ENCODE results near the gene USP11.
A peak's percentile ranks its signal among the peaks of the same experiment; 100 is the strongest.

USP11 gene

GRCh38 chrX:47232803-47233332, at the start of gene USP11:
TSS of gene USP11 (plus strand) at chrX:47233009. CDS start at chrX:47233044, 35 bp downstream.
- peaks cover 3 to 6% of the 10 kb centered on the region in 2 donors for H3K36me3 ChIP-seq (ENCODE audit: control insufficient read depth in 2 of 2, insufficient read depth in 2 of 2, low read length in 2 of 2)
- H3K27me3 ChIP-seq (ENCODE audit: control insufficient read depth in 1 of 2, insufficient read depth in 2 of 2, low read length in 2 of 2): peaks cover 0 to 12% of the 10 kb centered on the region in 2 donors
- H3K9me3 ChIP-seq (ENCODE audit: control insufficient read depth in 2 of 2, low read length in 2 of 2): no peaks in the 10 kb centered on the region
- H3K9ac ChIP-seq (ENCODE audit: low read length in 2 of 2): peak within 1 kb of the TSS; percentile 89
- peak within 1 kb of the TSS; percentile 66 to 79 for H3K4me3 ChIP-seq (ENCODE audit: low read length in 2 of 2)
- peaks cover 5% of the 10 kb centered on the region for H3K4me1 ChIP-seq (ENCODE audit: control insufficient read depth, insufficient read depth, low read length)
- H3K27ac ChIP-seq (ENCODE audit: low read length): peak within 1 kb of the TSS; percentile 93

GRCh38 chrX:47184486-47184885, 48.3 kb upstream of the USP11 start:
- no peak overlapping the region for H3K27ac ChIP-seq (ENCODE audit: low read length)
- H3K27me3 ChIP-seq (ENCODE audit: control insufficient read depth in 1 of 2, insufficient read depth in 2 of 2, low read length in 2 of 2): peaks cover 0 to 17% of the 10 kb centered on the region in 2 donors
- H3K36me3 ChIP-seq (ENCODE audit: control insufficient read depth in 2 of 2, insufficient read depth in 2 of 2, low read length in 2 of 2): peaks cover 20 to 28% of the 10 kb centered on the region in 2 donors
- H3K9me3 ChIP-seq (ENCODE audit: control insufficient read depth in 2 of 2, low read length in 2 of 2): no peaks in the 10 kb centered on the region
- H3K4me1 ChIP-seq (ENCODE audit: control insufficient read depth, insufficient read depth, low read length): peaks cover 3% of the 10 kb centered on the region
- H3K9ac ChIP-seq (ENCODE audit: low read length in 2 of 2): no peak overlapping the region
- H3K4me3 ChIP-seq (ENCODE audit: low read length in 2 of 2): no peak overlapping the region

DNA sequence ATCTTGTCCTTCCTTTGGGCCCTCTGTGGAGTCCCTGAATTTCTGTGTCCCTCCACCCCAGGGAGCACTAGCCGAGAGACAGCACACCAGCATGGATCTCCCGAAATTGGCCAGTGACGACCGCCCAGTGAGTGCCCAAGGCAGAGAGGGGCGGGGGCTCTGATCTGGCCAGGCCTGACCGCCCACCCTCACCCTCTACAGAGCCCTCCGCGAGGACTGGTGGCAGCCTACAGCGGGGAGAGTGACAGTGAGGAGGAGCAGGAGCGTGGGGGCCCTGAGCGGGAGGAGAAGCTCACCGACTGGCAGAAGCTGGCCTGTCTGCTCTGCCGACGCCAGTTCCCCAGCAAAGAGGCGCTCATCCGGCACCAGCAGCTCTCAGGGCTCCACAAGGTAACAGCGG, 47.6 kb upstream of the USP11 start:
- Histone ChIP-seq H3K9ac (ENCODE audit: low read length in 2 of 2) (no peak overlapping the region), H3K9me3 (ENCODE audit: control insufficient read depth in 2 of 2, low read length in 2 of 2) (no peaks in the 10 kb centered on the region), H3K36me3 (ENCODE audit: control insufficient read depth in 2 of 2, insufficient read depth in 2 of 2, low read length in 2 of 2) (peaks cover 20 to 28% of the 10 kb centered on the region in 2 donors), H3K27ac (ENCODE audit: low read length) (no peak overlapping the region), H3K4me1 (ENCODE audit: control insufficient read depth, insufficient read depth, low read length) (no peaks in the 10 kb centered on the region), H3K4me3 (ENCODE audit: low read length in 2 of 2) (no peak overlapping the region), H3K27me3 (ENCODE audit: control insufficient read depth in 1 of 2, insufficient read depth in 2 of 2, low read length in 2 of 2) (peaks cover 0 to 17% of the 10 kb centered on the region in 2 donors)

DNA sequence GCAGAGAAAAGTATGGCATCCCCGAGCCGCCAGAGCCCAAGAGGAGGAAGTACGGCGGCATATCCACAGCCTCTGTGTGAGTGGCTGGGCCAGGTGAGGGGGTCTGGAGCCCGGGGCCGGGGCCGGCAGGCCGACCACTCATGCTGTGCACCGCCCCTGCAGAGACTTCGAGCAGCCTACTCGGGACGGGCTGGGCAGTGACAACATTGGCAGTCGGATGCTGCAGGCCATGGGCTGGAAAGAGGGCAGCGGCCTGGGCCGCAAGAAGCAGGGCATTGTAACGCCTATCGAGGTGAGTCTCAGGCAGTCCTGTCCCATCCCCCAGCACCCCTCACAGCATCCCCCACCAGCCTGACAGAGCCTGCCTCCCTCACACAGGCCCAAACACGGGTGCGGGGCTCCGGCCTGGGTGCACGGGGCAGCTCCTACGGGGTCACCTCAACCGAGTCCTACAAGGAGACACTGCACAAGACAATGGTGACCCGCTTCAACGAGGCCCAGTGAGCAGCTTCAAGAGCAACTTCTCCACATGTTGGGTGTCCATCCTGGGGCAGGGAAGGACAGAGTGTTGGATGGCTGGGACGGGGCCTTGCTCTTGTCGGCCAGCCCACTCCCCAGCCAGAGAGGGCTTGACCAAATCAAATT, 46.6 kb upstream of the USP11 start:
- H3K27ac ChIP-seq (ENCODE audit: low read length): no peak overlapping the region
- H3K4me1 ChIP-seq (ENCODE audit: control insufficient read depth, insufficient read depth, low read length): peaks cover 6% of the 10 kb centered on the region
- H3K36me3 ChIP-seq (ENCODE audit: control insufficient read depth in 2 of 2, insufficient read depth in 2 of 2, low read length in 2 of 2): peaks cover 19 to 23% of the 10 kb centered on the region in 2 donors
- H3K4me3 ChIP-seq (ENCODE audit: low read length in 2 of 2): no peak overlapping the region
- peaks cover 0 to 20% of the 10 kb centered on the region in 2 donors for H3K27me3 ChIP-seq (ENCODE audit: control insufficient read depth in 1 of 2, insufficient read depth in 2 of 2, low read length in 2 of 2)
- no peak overlapping the region for H3K9ac ChIP-seq (ENCODE audit: low read length in 2 of 2)
- H3K9me3 ChIP-seq (ENCODE audit: control insufficient read depth in 2 of 2, low read length in 2 of 2): no peaks in the 10 kb centered on the region

DNA sequence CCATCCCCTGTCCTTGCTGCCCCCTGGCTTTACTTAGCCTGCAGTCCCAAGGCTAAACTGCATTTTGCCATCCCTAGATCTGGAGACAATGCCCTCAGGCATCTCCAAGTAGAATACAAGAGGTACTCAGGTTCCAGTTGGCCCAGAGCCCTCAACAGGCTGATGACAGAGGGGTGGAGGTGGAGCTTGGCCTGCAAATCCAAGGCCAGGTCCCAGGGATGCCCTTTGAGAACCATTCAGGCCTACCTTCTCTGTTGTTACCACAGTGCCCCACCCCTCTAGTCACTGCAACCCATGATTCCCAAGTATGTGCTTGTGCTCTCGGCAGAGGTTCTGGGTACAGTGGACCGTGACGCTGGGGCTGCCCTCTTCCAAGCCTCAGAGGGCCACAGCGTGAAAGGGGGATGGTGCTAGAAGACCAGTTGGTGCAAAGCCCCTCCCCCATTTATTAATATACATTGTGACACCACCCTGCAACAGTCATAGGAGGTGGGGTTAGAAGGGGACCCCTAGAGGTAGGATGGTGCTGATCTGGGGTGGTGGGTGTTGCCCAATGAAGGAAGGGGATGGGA, 45.6 kb upstream of the USP11 start:
- H3K36me3 ChIP-seq (ENCODE audit: control insufficient read depth in 2 of 2, insufficient read depth in 2 of 2, low read length in 2 of 2): peaks cover 11 to 14% of the 10 kb centered on the region in 2 donors

GRCh38 chrX:47189906-47190305, 42.9 kb upstream of the USP11 start:
- Histone ChIP-seq H3K4me3 (ENCODE audit: low read length in 2 of 2) (no peak overlapping the region), H3K36me3 (ENCODE audit: control insufficient read depth in 2 of 2, insufficient read depth in 2 of 2, low read length in 2 of 2) (peaks cover 0 to 10% of the 10 kb centered on the region in 2 donors), H3K27ac (ENCODE audit: low read length) (no peak overlapping the region), H3K9me3 (ENCODE audit: control insufficient read depth in 2 of 2, low read length in 2 of 2) (no peaks in the 10 kb centered on the region), H3K9ac (ENCODE audit: low read length in 2 of 2) (no peak overlapping the region), H3K4me1 (ENCODE audit: control insufficient read depth, insufficient read depth, low read length) (peaks cover 26% of the 10 kb centered on the region), H3K27me3 (ENCODE audit: control insufficient read depth in 1 of 2, insufficient read depth in 2 of 2, low read length in 2 of 2) (peaks cover 0 to 14% of the 10 kb centered on the region in 2 donors)

More for the DNA sequence above, 45.6 kb upstream of the USP11 start:
- Histone ChIP-seq H3K4me1 (ENCODE audit: control insufficient read depth, insufficient read depth, low read length) (peaks cover 11% of the 10 kb centered on the region), H3K27me3 (ENCODE audit: control insufficient read depth in 1 of 2, insufficient read depth in 2 of 2, low read length in 2 of 2) (peaks cover 0 to 18% of the 10 kb centered on the region in 2 donors), H3K27ac (ENCODE audit: low read length) (no peak overlapping the region), H3K4me3 (ENCODE audit: low read length in 2 of 2) (no peak overlapping the region), H3K9me3 (ENCODE audit: control insufficient read depth in 2 of 2, low read length in 2 of 2) (no peaks in the 10 kb centered on the region), H3K9ac (ENCODE audit: low read length in 2 of 2) (no peak overlapping the region)

- peaks cover 33% of the 10 kb centered on the region for H3K4me1 ChIP-seq (ENCODE audit: control insufficient read depth, insufficient read depth, low read length)
- H3K9me3 ChIP-seq (ENCODE audit: control insufficient read depth in 2 of 2, low read length in 2 of 2): no peaks in the 10 kb centered on the region
- no peak overlapping the region for H3K27ac ChIP-seq (ENCODE audit: low read length)
- H3K36me3 ChIP-seq (ENCODE audit: control insufficient read depth in 2 of 2, insufficient read depth in 2 of 2, low read length in 2 of 2): peaks cover 0 to 8% of the 10 kb centered on the region in 2 donors
- peak overlapping the region; percentile 67 to 77 for H3K4me3 ChIP-seq (ENCODE audit: low read length in 2 of 2)
- peak overlapping the region; percentile 55 to 66 for H3K9ac ChIP-seq (ENCODE audit: low read length in 2 of 2)
- peaks cover 0 to 14% of the 10 kb centered on the region in 2 donors for H3K27me3 ChIP-seq (ENCODE audit: control insufficient read depth in 1 of 2, insufficient read depth in 2 of 2, low read length in 2 of 2)
These were observed 42.2 kb upstream of the USP11 start for GRCh38 chrX:47190445-47191269.

- Histone ChIP-seq H3K4me3 (ENCODE audit: low read length in 2 of 2) (peak overlapping the region; percentile 67 to 77), H3K27me3 (ENCODE audit: control insufficient read depth in 1 of 2, insufficient read depth in 2 of 2, low read length in 2 of 2) (peaks cover 0 to 14% of the 10 kb centered on the region in 2 donors), H3K36me3 (ENCODE audit: control insufficient read depth in 2 of 2, insufficient read depth in 2 of 2, low read length in 2 of 2) (peaks cover 0 to 2% of the 10 kb centered on the region in 2 donors), H3K4me1 (ENCODE audit: control insufficient read depth, insufficient read depth, low read length) (peaks cover 40% of the 10 kb centered on the region), H3K9ac (ENCODE audit: low read length in 2 of 2) (peak overlapping the region; percentile 55 to 66), H3K9me3 (ENCODE audit: control insufficient read depth in 2 of 2, low read length in 2 of 2) (no peaks in the 10 kb centered on the region), H3K27ac (ENCODE audit: low read length) (no peak overlapping the region)
These were observed 41.5 kb upstream of the USP11 start for GRCh38 chrX:47191331-47191730.

DNA sequence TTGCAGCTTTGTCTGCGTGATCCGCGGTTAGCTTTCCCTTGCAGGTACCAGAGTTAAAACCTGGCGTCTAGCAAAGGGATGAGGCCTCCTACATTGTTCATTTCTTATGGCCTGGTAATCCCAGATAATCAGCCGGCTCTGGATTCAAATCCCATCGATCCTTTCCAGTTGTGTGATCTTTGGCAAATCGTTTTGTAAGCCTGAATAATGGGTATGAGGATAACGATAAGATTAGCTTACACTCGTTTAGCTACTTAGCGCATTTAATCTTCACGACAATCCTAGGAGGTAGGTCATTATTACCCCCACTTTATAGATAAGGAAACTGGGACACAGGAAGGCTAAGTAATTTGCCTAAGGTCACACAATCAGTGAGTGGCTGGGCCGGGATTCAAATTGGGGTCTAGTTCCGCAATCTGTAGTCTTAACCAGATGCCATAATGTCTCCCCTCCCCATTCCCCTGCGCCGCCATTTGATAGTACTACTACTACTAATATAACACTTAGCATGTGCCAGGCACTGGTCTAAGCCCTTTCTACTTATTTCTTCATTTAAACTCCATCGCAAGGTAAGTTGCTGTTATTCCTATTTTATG, 40.9 kb upstream of the USP11 start:
- peaks cover 0 to 2% of the 10 kb centered on the region in 2 donors for H3K36me3 ChIP-seq (ENCODE audit: control insufficient read depth in 2 of 2, insufficient read depth in 2 of 2, low read length in 2 of 2)
- H3K4me3 ChIP-seq (ENCODE audit: low read length in 2 of 2): peak overlapping the region; percentile 67 to 77
- H3K4me1 ChIP-seq (ENCODE audit: control insufficient read depth, insufficient read depth, low read length): peaks cover 46% of the 10 kb centered on the region
- peak overlapping the region in 1 of 2 donors; percentile 66 for H3K9ac ChIP-seq (ENCODE audit: low read length in 2 of 2)
- no peaks in the 10 kb centered on the region for H3K9me3 ChIP-seq (ENCODE audit: control insufficient read depth in 2 of 2, low read length in 2 of 2)
- peaks cover 0 to 12% of the 10 kb centered on the region in 2 donors for H3K27me3 ChIP-seq (ENCODE audit: control insufficient read depth in 1 of 2, insufficient read depth in 2 of 2, low read length in 2 of 2)
- H3K27ac ChIP-seq (ENCODE audit: low read length): no peak overlapping the region

Data from stomach smooth muscle (tissue), 2 donors.